Ectodermal cell (in vitro differentiated cells): ENCODE measurements around the gene PSMD7.
"Not testable (repeated sequence)": the region's sequence is repeated elsewhere in the genome, so short reads cannot be mapped to it uniquely, and the experiment has no call there.

Source experiments
- H3K27ac ChIP-seq: 2 replicates; pipeline ENCODE4 v1.7.0; 2013; ENCODE audit warnings: mild to moderate bottlenecking, low read depth, low read length; ENCODE audit not compliant: insufficient read depth, poor library complexity, severe bottlenecking
- H3K27me3 ChIP-seq: 2 replicates; pipeline ENCODE4 v1.7.0; 2013; ENCODE audit warnings: mild to moderate bottlenecking, low read length; ENCODE audit not compliant: insufficient read depth, control insufficient read depth, poor library complexity, severe bottlenecking
- H3K36me3 ChIP-seq: one replicate; pipeline ENCODE4 v1.7.0; 2013; ENCODE audit warnings: low read length; ENCODE audit not compliant: control insufficient read depth, insufficient read depth
- H3K4me1 ChIP-seq: one replicate; pipeline ENCODE4 v1.7.0; 2013; ENCODE audit warnings: low read length; ENCODE audit not compliant: control insufficient read depth, insufficient read depth
- H3K4me3 ChIP-seq: 2 replicates; pipeline ENCODE4 v1.7.0; 2013; ENCODE audit warnings: low read depth, low read length, control low read depth; ENCODE audit not compliant: insufficient read depth
- H3K9me3 ChIP-seq: 2 replicates; pipeline ENCODE4 v1.7.0; 2013; ENCODE audit warnings: mild to moderate bottlenecking, low read length, moderate library complexity; ENCODE audit not compliant: control insufficient read depth
- WGBS, 2 experiments: methylation state at CpG; one replicate each; pipeline ENCODE4 v1.1.7; 2013; ENCODE audit warnings: missing lambda C conversion rate in 2 of 2; 5-methylcytosine and 5-hydroxymethylcytosine counted together

The PSMD7 gene

DNA sequence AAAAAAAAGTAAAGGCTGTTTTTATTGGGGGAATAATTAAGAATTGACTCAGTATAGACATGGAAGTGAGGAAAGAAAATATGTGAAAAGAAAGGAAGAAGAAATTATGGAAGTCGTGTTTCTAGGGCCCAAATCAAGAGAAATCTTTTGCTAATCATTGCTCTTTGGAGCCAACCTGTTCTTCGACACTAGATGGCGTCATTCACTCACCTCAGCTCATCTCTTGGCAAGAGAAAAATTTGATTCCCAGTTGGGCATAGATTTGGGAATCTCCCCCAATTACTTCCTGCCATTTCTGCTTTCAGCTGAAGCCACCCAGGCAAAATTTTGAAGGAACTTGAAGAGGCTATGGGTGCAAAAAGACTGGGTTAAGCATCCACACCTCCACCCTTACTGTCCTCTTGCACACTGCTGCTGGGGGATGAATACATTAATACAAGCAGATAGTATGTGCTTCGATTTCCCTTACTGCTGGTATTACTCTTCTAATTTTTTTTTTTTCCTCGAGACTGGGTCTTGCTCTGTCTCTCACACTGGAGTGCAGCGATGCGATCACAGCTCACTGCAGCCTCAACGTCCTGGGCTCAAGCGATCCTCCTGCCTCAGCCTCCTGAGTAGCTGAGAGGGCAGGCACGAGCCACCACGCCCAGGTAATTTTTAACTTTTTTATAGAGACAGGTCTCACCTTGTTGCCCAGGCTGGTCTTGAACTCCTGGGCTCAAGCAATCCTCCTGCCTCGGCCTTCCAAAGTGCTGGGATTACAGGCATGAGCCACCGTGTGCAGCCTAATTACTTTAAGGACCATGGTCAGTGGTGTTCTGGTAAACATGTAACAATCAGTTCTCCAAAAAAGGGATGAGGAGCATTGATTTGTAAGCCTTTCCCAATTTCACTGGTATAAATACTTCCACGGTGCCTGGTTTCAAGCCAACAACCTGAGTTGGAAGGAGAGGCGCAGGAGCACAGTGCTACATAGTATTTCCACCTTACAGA, 13.5 kb downstream of the PSMD7 start:
- H3K27me3 ChIP-seq, result no peaks in the 10 kb centered on the region
- WGBS, 2 experiments, result 70 to 80% methylated on average over 14 to 15 of the region's 15 CpGs

DNA sequence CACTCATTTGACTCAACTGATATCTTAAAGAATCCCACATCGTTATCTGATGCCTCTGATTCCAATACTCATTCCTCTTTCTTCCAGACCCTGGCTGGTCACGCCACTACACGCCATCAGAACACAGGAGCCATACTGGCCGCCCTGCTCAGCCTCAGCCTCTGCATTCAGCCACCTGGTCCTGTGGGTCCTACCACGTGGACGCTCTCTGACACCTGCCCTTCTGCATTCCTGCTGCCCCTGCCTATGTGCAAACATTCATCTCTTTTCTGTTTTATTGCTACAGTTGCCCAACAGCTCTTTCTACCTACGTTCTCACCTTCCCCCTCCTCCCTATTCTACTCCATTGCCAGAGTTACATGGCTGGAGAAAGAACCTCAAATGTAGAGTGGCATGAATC, 18.4 kb downstream of the PSMD7 start:
- H3K4me1 ChIP-seq, result no peaks in the 10 kb centered on the region
- H3K36me3 ChIP-seq, result no peaks in the 10 kb centered on the region
- H3K9me3 ChIP-seq, result no peaks in the 10 kb centered on the region
- WGBS, 2 experiments, result 94 to 95% methylated on average over 7 of the region's 7 CpGs
- H3K27me3 ChIP-seq, result no peaks in the 10 kb centered on the region
- no peak overlapping the region for H3K4me3 ChIP-seq
- no peak overlapping the region for H3K27ac ChIP-seq

More for the DNA sequence above, 13.5 kb downstream of the PSMD7 start:
- Histone ChIP-seq H3K4me3 (no peak overlapping the region), H3K4me1 (no peaks in the 10 kb centered on the region), H3K9me3 (no peaks in the 10 kb centered on the region), H3K36me3 (peaks cover 23% of the 10 kb centered on the region), H3K27ac (no peak overlapping the region)

GRCh38 chr16:74320707-74321106, 24.1 kb downstream of the PSMD7 start:
- WGBS, 2 experiments, result 95 to 96% methylated on average over 6 of the region's 6 CpGs
- Histone ChIP-seq H3K27ac (no peak overlapping the region), H3K27me3 (no peaks in the 10 kb centered on the region), H3K9me3 (no peaks in the 10 kb centered on the region), H3K4me1 (no peaks in the 10 kb centered on the region), H3K36me3 (no peaks in the 10 kb centered on the region), H3K4me3 (no peak overlapping the region)

DNA sequence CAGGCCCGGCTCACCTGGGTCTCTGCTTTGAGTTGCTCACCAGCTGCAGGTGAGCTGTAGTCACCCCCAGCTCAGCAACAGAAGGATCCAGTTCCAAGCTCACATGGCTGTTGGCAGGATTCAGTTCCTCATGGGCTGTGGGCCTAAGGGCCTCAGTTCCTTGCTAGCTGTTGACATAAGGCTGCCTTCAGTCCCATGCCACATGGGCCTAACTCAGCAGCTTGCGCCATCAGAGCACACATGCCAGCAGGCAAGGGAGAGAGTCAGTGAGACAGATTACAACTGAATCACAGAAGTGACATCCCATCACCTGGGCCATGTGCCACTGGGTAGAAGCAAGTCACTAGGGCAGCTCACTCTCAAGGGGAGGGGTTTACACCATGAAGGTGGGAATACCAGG, 24.7 kb downstream of the PSMD7 start:
- Histone ChIP-seq H3K4me1 (no peaks in the 10 kb centered on the region), H3K27me3 (no peaks in the 10 kb centered on the region), H3K27ac (no peak overlapping the region), H3K4me3 (no peak overlapping the region), H3K36me3 (no peaks in the 10 kb centered on the region), H3K9me3 (no peaks in the 10 kb centered on the region)
- 93 to 94% methylated on average over 2 of the region's 2 CpGs for WGBS, 2 experiments

GRCh38 chr16:74322301-74322710, 25.7 kb downstream of the PSMD7 start:
- WGBS, 2 experiments, result 92 to 95% methylated on average over 7 of the region's 7 CpGs
- Histone ChIP-seq H3K9me3 (no peaks in the 10 kb centered on the region), H3K4me3 (no peak overlapping the region), H3K27me3 (no peaks in the 10 kb centered on the region), H3K27ac (no peak overlapping the region), H3K36me3 (peaks cover 6% of the 10 kb centered on the region), H3K4me1 (no peaks in the 10 kb centered on the region)

GRCh38 chr16:74324777-74325176, 28.2 kb downstream of the PSMD7 start:
- not testable (repeated sequence) for H3K27ac ChIP-seq, H3K36me3 ChIP-seq, H3K4me1 ChIP-seq, H3K9me3 ChIP-seq, H3K27me3 ChIP-seq, H3K4me3 ChIP-seq
- WGBS, 2 experiments, result 93 to 95% methylated on average over 5 of the region's 5 CpGs

DNA sequence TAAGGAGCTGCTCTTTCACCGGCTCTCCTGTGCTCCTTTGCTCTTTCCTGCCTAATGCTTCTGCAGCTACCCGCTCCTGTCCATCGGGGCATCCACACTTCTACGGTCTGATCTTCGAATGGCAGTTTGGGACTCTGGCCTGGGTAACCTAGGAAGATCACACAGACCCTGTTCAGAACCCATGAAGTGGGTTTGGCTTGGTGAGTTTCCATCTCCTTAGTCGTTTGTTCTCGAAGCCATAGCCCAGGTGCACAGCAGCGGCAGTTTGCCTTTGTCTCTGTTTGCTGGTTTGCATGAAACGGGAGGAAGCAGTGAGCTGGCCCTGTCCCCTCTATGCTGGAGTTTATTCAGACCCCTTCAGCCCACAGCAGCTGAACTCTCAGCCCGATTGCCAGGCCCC, 29.0 kb downstream of the PSMD7 start:
- H3K9me3 ChIP-seq, result no peaks in the 10 kb centered on the region
- H3K36me3 ChIP-seq, result peaks cover 7% of the 10 kb centered on the region
- H3K27me3 ChIP-seq, result no peaks in the 10 kb centered on the region
- WGBS, 2 experiments, result 92 to 94% methylated on average over 10 of the region's 10 CpGs
- no peaks in the 10 kb centered on the region for H3K4me1 ChIP-seq
- H3K4me3 ChIP-seq, result no peak overlapping the region
- no peak overlapping the region for H3K27ac ChIP-seq

DNA sequence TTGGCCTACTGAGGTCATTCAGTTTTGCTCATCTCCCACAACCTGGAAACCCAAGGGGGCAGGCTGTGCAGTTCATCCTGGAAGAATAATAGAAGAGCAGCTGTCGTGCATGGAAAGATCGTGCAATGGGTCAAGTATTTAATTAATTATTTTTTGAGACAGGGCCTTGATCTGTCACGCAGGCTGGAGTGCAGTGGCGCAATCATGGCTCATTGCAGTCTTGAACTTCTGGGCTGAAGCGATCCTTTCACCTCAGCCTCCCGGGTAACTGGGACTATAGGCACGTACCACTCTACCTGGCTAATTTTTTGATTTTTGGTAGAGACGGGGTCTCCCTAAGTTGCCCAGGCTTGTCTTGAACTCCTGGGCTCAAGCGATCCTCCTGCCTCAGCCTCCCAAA, 31.7 kb downstream of the PSMD7 start:
- H3K27ac ChIP-seq, result not testable (repeated sequence)
- WGBS, 2 experiments, result 93 to 95% methylated on average over 9 of the region's 9 CpGs

GRCh38 chr16:74332469-74332868, 35.9 kb downstream of the PSMD7 start:
- WGBS, 2 experiments, result 88 to 93% methylated on average over 6 of the region's 8 CpGs
- not testable (repeated sequence) for H3K27me3 ChIP-seq, H3K9me3 ChIP-seq, H3K4me3 ChIP-seq, H3K27ac ChIP-seq, H3K4me1 ChIP-seq
- H3K36me3 ChIP-seq, result peaks cover 10% of the 10 kb centered on the region

More for the DNA sequence above, 31.7 kb downstream of the PSMD7 start:
- not testable (repeated sequence) for H3K4me1 ChIP-seq, H3K4me3 ChIP-seq, H3K9me3 ChIP-seq, H3K27me3 ChIP-seq
- peaks cover 16% of the 10 kb centered on the region for H3K36me3 ChIP-seq

DNA sequence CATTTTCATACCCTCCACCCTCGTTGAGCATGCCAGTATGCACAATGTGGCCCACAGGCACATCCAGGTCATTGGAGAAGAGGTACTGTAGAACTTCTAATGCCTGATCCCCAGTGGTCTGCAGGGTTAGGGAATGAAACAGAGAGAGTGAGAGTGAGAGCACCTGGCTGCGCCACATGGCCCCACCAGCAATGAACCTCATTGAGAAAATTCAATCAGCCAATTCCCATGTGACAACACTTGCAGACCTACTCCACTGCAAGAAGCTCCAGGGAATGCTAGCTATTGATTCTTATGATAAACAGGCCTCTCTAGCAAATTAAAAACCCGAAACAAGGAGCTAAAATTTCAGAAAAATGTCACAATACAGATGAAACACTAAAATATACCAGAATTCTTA, 40.9 kb downstream of the PSMD7 start:
- not testable (repeated sequence) for H3K9me3 ChIP-seq, H3K27ac ChIP-seq, H3K4me1 ChIP-seq, H3K36me3 ChIP-seq, H3K4me3 ChIP-seq, H3K27me3 ChIP-seq
- WGBS, 2 experiments, result 89 to 97% methylated on average over 2 of the region's 3 CpGs
